Testis (tissue), 3 donors: ENCODE data around the gene CMTM2. TPM values are rescaled to one million over a fixed set of nuclear protein-coding genes. Genes with fewer than 3 reads are reported as not detected.

Experiments
- DNase-seq: peaks from one replicate; pipeline ENCODE4 v3.0.0-alpha.2; 2019
- H3K27ac ChIP-seq, 2 donors: fragments of 200-600 bp; sonication (generic); one replicate each; pipeline ENCODE4 v1.5.1; 2019
- H3K27me3 ChIP-seq: fragments of 200-600 bp; sonication (generic); one replicate; pipeline ENCODE4 v1.5.1; 2019
- H3K36me3 ChIP-seq: fragments of 200-600 bp; sonication (generic); one replicate; pipeline ENCODE4 v1.5.1; 2017; ENCODE audit warnings: low read depth; ENCODE audit errors: missing control alignments
- H3K4me1 ChIP-seq: fragments of 200-600 bp; sonication (generic); one replicate; pipeline ENCODE4 v1.5.1; 2019
- H3K4me3 ChIP-seq, 2 donors: fragments of 200-600 bp; sonication (generic); one replicate each; pipeline ENCODE4 v1.5.1; 2017 to 2019
- H3K9me3 ChIP-seq: fragments of 200-600 bp; sonication (generic); one replicate; pipeline ENCODE4 v1.5.1; 2017
- CTCF ChIP-seq, 3 experiments: fragments of 450-650 bp in 2 of 3; fragments of 200-600 bp in 1 of 3; sonication (generic) in 1 of 3; IDR thresholded peaks; one replicate each; pipeline ENCODE4 v1.5.1; 2016 to 2019; ENCODE audit warnings: antibody characterized with exemption in 3 of 3, mild to moderate bottlenecking in 2 of 3, moderate library complexity in 1 of 3
- POLR2A ChIP-seq: fragments of 450-650 bp; IDR thresholded peaks from one replicate; pipeline ENCODE4 v1.6.1; 2017; ENCODE audit warnings: antibody characterized with exemption, mild to moderate bottlenecking, moderate library complexity
- WGBS, 2 donors: methylation state at CpG; one replicate each; pipeline ENCODE4 v1.1.5; 2018; 5-methylcytosine and 5-hydroxymethylcytosine counted together
- intact Hi-C: fragments of 100-400 bp; cut with DNase I; formaldehyde crosslinking; loops from one replicate; pipeline ENCODE4 v1.15.1; 2023; ENCODE audit warnings: low total_unique reads
- polyA plus RNA-seq: library from polyadenylated mRNA; stranded (reverse); fragments of 350-450 nt; fragmentation: Illumina TruSeq; extraction: RNeasy Lipid Tissue Mini Kit (QIAGEN cat#74804); gene quantifications from one replicate; pipeline ENCODE4 v1.2.3, GENCODE V29; 2014; ENCODE audit warnings: low read depth, low replicate concordance; ENCODE audit not compliant: insufficient read depth
- total RNA-seq, 2 donors: library from RNA; depleted of rRNA; stranded (reverse); fragments of >200 nt; gene quantifications; one replicate each; pipeline ENCODE4 v1.2.3, GENCODE V29; 2016

Gene CMTM2
- total and polyA plus RNA-seq, 3 donors from 2014 or later = 307 to 1,249 (median 454) TPM

DNA sequence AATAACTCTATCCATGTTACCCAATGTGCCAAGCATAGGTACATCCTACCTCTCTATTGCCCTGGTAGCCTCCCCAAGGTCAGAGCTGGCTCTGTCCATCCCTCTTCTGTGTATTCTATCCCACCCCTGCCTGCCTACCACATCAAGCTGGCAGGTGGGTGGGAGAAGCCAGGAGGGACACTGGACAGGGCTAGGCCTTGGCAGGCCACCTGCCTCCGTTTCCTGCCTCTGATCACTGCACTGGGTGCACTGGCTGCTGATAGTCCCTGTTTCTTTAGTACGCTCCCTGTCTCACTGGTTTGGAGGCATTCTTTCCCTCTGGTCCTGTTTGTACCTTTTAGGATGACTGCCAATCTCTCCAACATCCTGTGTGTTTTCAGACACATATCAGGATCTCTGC, 42.0 kb upstream of the CMTM2 start:
- Histone ChIP-seq H3K4me3 (no peak overlapping the region), H3K9me3 (no peaks in the 10 kb centered on the region), H3K36me3 (no peaks in the 10 kb centered on the region), H3K27me3 (no peaks in the 10 kb centered on the region), H3K4me1 (no peaks in the 10 kb centered on the region), H3K27ac (no peak overlapping the region)
- intact Hi-C loops = no loop called here
- 92 to 100% methylated on average over 2 of the region's 2 CpGs for WGBS, 2 donors
- no peak for DNase-seq
- TF ChIP-seq POLR2A (no peak), CTCF (IDR thresholded peaks at IDR 0.05) (no peak)

- H3K27me3 ChIP-seq = no peaks in the 10 kb centered on the region
- no peak for TF ChIP-seq CTCF (IDR thresholded peaks at IDR 0.05)
- no peaks in the 10 kb centered on the region for H3K9me3 ChIP-seq
- no peak overlapping the region for H3K27ac ChIP-seq
- DNase-seq = no peak
- no peaks in the 10 kb centered on the region for H3K4me1 ChIP-seq
- H3K36me3 ChIP-seq = no peaks in the 10 kb centered on the region
- WGBS, 2 donors = 75 to 83% methylated on average over 5 of the region's 5 CpGs
- intact Hi-C loops = no loop called here
- H3K4me3 ChIP-seq = no peak overlapping the region
Observed at GRCh38 chr16:66538910-66539309, 40.4 kb upstream of the CMTM2 start.

GRCh38 chr16:66539623-66540469, 39.4 kb upstream of the CMTM2 start:
- intact Hi-C loops = no loop called here
- Histone ChIP-seq H3K27ac (no peak overlapping the region), H3K27me3 (no peaks in the 10 kb centered on the region), H3K9me3 (no peaks in the 10 kb centered on the region), H3K4me1 (no peaks in the 10 kb centered on the region), H3K4me3 (no peak overlapping the region), H3K36me3 (no peaks in the 10 kb centered on the region)
- no peak for DNase-seq
- TF ChIP-seq CTCF (IDR thresholded peaks at IDR 0.05) (no peak), POLR2A (no peak)
- WGBS, 2 donors = 85 to 92% methylated on average over 3 of the region's 3 CpGs

DNA sequence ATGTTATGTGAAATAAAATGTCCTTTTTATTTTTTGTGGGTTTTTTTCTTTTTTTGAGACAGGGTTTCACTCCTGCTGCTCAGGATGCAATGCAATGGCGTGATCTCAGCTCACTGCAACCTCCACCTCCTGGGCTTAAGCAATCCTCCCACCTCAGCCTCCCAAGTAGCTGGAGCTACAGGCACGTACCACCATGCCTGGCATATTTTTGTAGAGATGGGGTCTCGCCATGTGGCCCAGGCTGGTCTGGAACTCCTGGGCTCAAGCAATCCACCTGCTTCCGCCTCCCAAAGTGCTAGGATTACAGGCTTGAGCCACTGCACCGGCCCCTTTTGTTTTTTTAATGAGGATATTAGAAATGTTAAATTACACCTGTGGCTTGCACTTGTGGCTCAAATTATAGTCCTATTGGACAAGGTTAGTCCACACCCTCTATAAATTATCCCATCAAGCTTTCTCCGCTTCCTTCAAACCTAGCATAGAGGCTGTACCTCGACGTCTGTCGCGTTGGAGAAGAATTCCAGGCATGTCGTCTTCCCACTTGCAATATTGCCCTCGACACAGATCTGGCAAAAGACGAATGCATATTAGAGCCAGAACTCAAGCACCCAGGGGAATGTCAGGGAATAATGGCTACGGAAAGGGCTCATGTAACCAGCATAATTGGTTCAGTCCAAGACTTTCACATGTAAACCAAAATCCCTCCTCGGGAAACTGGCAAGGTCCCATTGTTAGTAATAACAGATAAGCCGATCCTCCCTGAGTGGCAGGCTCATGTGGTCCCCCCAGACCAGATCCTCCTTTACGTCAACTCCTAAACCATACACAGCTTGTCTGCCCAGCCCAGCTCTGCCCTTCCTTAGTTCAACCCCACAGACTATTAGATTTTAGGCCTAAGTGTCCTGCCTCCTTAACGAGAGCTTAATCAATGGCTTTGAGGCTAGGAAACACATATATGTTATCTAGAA, 37.6 kb upstream of the CMTM2 start:
- intact Hi-C loops = no loop called here
- Histone ChIP-seq H3K4me3 (no peak overlapping the region), H3K9me3 (no peaks in the 10 kb centered on the region), H3K4me1 (no peaks in the 10 kb centered on the region), H3K27me3 (no peaks in the 10 kb centered on the region), H3K27ac (no peak overlapping the region), H3K36me3 (no peaks in the 10 kb centered on the region)
- DNase-seq = no peak
- TF ChIP-seq POLR2A (no peak), CTCF (IDR thresholded peaks at IDR 0.05) (no peak)
- 79 to 82% methylated on average over 18 of the region's 18 CpGs for WGBS, 2 donors
